ENCODE data around the gene TES.

- TF ChIP-seq POLR2A (IDR thresholded peaks at IDR 0.05) (no peak), CTCF (IDR thresholded peaks at IDR 0.05) (no peak)
These were observed 2.5 kb downstream of the TES start for GRCh38 chr7:116212869-116213268.

All from uterus (tissue), 2 donors.